ENCODE measurements around the gene ABCC12.
"Not testable (repeated sequence)": the region's sequence is repeated elsewhere in the genome, so short reads cannot be mapped to it uniquely, and the experiment has no call there.

ABCC12 gene

GRCh38 chr16:48155926-48156789, at the start of gene ABCC12:
Gene ABCC12, minus strand, starts transcription at chr16:48155993. Its CDS starts 9,569 bp downstream, at chr16:48146424.
- DNase-seq (ENCODE audit: low read depth), result no peak

- DNase-seq (ENCODE audit: low read depth), result no peak
Observed at GRCh38 chr16:48204825-48205151, 49.0 kb upstream of the ABCC12 start.

GRCh38 chr16:48203974-48204824, 48.4 kb upstream of the ABCC12 start:
- DNase-seq (ENCODE audit: low read depth), result no peak

- DNase-seq (ENCODE audit: low read depth), result no peak
Observed at GRCh38 chr16:48201515-48202201, 45.9 kb upstream of the ABCC12 start.

GRCh38 chr16:48197294-48197693, 41.5 kb upstream of the ABCC12 start:
- DNase-seq (ENCODE audit: low read depth), result no peak

GRCh38 chr16:48194828-48195556, 39.2 kb upstream of the ABCC12 start:
- DNase-seq (ENCODE audit: low read depth), result no peak

GRCh38 chr16:48193846-48194245, 38.1 kb upstream of the ABCC12 start:
- no peak for DNase-seq (ENCODE audit: low read depth)

GRCh38 chr16:48188449-48189102, 32.8 kb upstream of the ABCC12 start:
- DNase-seq (ENCODE audit: low read depth), result no peak

- no peak for DNase-seq (ENCODE audit: low read depth)
Observed at GRCh38 chr16:48187779-48188178, 32.0 kb upstream of the ABCC12 start.

- no peak for DNase-seq (ENCODE audit: low read depth)
Observed at GRCh38 chr16:48184681-48185080, 28.9 kb upstream of the ABCC12 start.

GRCh38 chr16:48182979-48183537, 27.3 kb upstream of the ABCC12 start:
- DNase-seq (ENCODE audit: low read depth), result no peak

GRCh38 chr16:48181746-48182520, 26.1 kb upstream of the ABCC12 start:
- not testable (repeated sequence) for DNase-seq (ENCODE audit: low read depth)

- no peak for DNase-seq (ENCODE audit: low read depth)
Observed at GRCh38 chr16:48180868-48181480, 25.2 kb upstream of the ABCC12 start.

GRCh38 chr16:48176635-48177408, 21.0 kb upstream of the ABCC12 start:
- DNase-seq (ENCODE audit: low read depth), result no peak

GRCh38 chr16:48173889-48174288, 18.1 kb upstream of the ABCC12 start:
- no peak for DNase-seq (ENCODE audit: low read depth)

GRCh38 chr16:48172682-48173081, 16.9 kb upstream of the ABCC12 start:
- no peak for DNase-seq (ENCODE audit: low read depth)

GRCh38 chr16:48169896-48170295, 14.1 kb upstream of the ABCC12 start:
- no peak for DNase-seq (ENCODE audit: low read depth)

GRCh38 chr16:48168075-48168474, 12.3 kb upstream of the ABCC12 start:
- DNase-seq (ENCODE audit: low read depth), result no peak

- DNase-seq (ENCODE audit: low read depth), result not testable (repeated sequence)
Observed at GRCh38 chr16:48166617-48167016, 10.8 kb upstream of the ABCC12 start.
